K562 (cell line): ENCODE results near the gene ZNF774. TPM values are rescaled to one million over a fixed set of nuclear protein-coding genes. Genes with fewer than 3 reads are reported as not detected.

ENCODE experiments used
- ATAC-seq: fragments of 200-7000 bp; cut with Tn5 transposase; 3 replicates; pipeline ENCODE4 v1.9.1; 2020; ENCODE audit warnings: moderate library complexity
- BruUV-seq: library from RNA; stranded (reverse); fragments of 400-500 nt; replicated peaks from 2 replicates; lab custom pipeline; 2021; lab: Mats Ljungman, UMichigan
- CTCF ChIA-PET: fragments of 300-600 bp; formaldehyde crosslinking; extraction: SDS; loops from one replicate; lab custom pipeline; 2021; ENCODE audit warnings: low intra/inter-chr PET ratio; lab: Yijun Ruan, JAX
- POLR2A ChIA-PET: fragments of 300-600, 350-650 bp; sonication (Branson Sonifier 250); formaldehyde crosslinking; extraction: SDS; loops from one replicate; lab custom pipeline; 2021; ENCODE audit warnings: antibody characterized with exemption, inconsistent platforms; lab: Yijun Ruan, JAX
- DNase-seq, 4 experiments: peaks; one replicate each; pipeline versions ENCODE4 v3.0.0 to v3.0.0-alpha.2; 2011 to 2018; ENCODE audit warnings: low spot score in 3 of 4, mixed read lengths in 3 of 4; ENCODE audit errors: extremely low read depth in 1 of 4
- FAIRE-seq: peaks from 2 replicates; lab custom pipeline; 2011; peaks lifted over from hg19 to GRCh38; lab: Jason Lieb, UNC
- H2AFZ ChIP-seq: 2 replicates; pipeline ENCODE4 v1.6.0; 2011; ENCODE audit warnings: low read depth, low read length, control low read depth, inconsistent platforms
- H3K27ac ChIP-seq: fragments of 200-600 bp; 3 replicates; pipeline ENCODE4 v1.8.0; 2011; ENCODE audit warnings: low read depth, mild to moderate bottlenecking, control low read depth, inconsistent platforms, low read length, moderate library complexity, mixed read lengths; ENCODE audit errors: extremely low read depth
- H3K27me3 ChIP-seq, 2 experiments: fragments of 300-600 bp in 1 of 2; 2 replicates in 1 of 2; 3 replicates in 1 of 2; pipeline versions ENCODE4 v1.6.0 to v1.8.0; 2011; ENCODE audit warnings: inconsistent platforms in 2 of 2, low read length in 2 of 2, mild to moderate bottlenecking in 1 of 2, mixed read lengths in 1 of 2, moderate library complexity in 1 of 2; ENCODE audit not compliant: control insufficient read depth in 2 of 2, insufficient read depth in 2 of 2
- H3K36me3 ChIP-seq: fragments of 300-600 bp; 3 replicates; pipeline ENCODE4 v1.8.0; 2011; ENCODE audit warnings: mild to moderate bottlenecking, low read length, inconsistent platforms; ENCODE audit not compliant: control insufficient read depth, insufficient read depth
- H3K4me1 ChIP-seq, 2 experiments: fragments of 200-600 bp in 1 of 2; replicated peaks in 1 of 2; 2 replicates in 1 of 2; 3 replicates in 1 of 2; pipeline versions ENCODE4 v1.5.1 to v1.8.0; 2011; ENCODE audit warnings: inconsistent platforms in 2 of 2, low read length in 2 of 2, mild to moderate bottlenecking in 1 of 2, mixed read lengths in 1 of 2, moderate library complexity in 1 of 2; ENCODE audit not compliant: control insufficient read depth in 2 of 2, insufficient read depth in 2 of 2
- H3K4me2 ChIP-seq: 2 replicates; pipeline ENCODE4 v1.6.1; 2011; ENCODE audit warnings: low read length, control low read depth, inconsistent platforms, mixed read lengths; ENCODE audit not compliant: insufficient read depth
- H3K4me3 ChIP-seq: fragments of 200-600 bp; sonication (generic), shearing (Covaris generic); 2 replicates; pipeline ENCODE4 v1.5.1; 2016; ENCODE audit warnings: control low read depth, inconsistent platforms
- H3K79me2 ChIP-seq: fragments of 200-600 bp; 3 replicates; pipeline ENCODE4 v1.8.0; 2011; ENCODE audit warnings: low read length, inconsistent platforms; ENCODE audit not compliant: control insufficient read depth, insufficient read depth
- H3K9ac ChIP-seq, 2 experiments: 2 replicates each; pipeline versions ENCODE4 v1.6.0 to v1.6.1; 2011; ENCODE audit warnings: low read depth in 2 of 2, low read length in 2 of 2, control low read depth in 1 of 2, inconsistent platforms in 1 of 2, mild to moderate bottlenecking in 1 of 2, mixed read lengths in 1 of 2; ENCODE audit not compliant: insufficient read depth in 1 of 2
- H3K9me1 ChIP-seq: one replicate; pipeline ENCODE4 v1.6.0; 2011; ENCODE audit warnings: inconsistent platforms, mild to moderate bottlenecking, low read length, moderate library complexity; ENCODE audit not compliant: control insufficient read depth, insufficient read depth
- H3K9me3 ChIP-seq: replicated peaks from 2 replicates; pipeline ENCODE4 v1.5.1; 2011; ENCODE audit warnings: low read depth, low read length, inconsistent platforms; ENCODE audit not compliant: control insufficient read depth, insufficient read depth
- H4K20me1 ChIP-seq: replicated peaks from 2 replicates; pipeline ENCODE4 v1.6.1; 2011; ENCODE audit warnings: low read length, inconsistent platforms, mixed read lengths; ENCODE audit not compliant: control insufficient read depth, insufficient read depth
- DACH1 ChIP-seq: fragments of 450-650 bp; IDR thresholded peaks from 2 replicates; pipeline ENCODE4 v1.6.1; 2018; ENCODE audit not compliant: partially characterized antibody
- ETV5 ChIP-seq: sonication (generic); formaldehyde crosslinking; IDR thresholded peaks from 2 replicates; pipeline ENCODE4 v1.4.0; 2020; ENCODE audit warnings: low read depth, mild to moderate bottlenecking, missing genetic modification reagents
- FOXK1 ChIP-seq: sonication (generic); formaldehyde crosslinking; IDR thresholded peaks from 2 replicates; pipeline ENCODE4 v1.8.0; 2022; ENCODE audit warnings: missing genetic modification reagents, mild to moderate bottlenecking, borderline replicate concordance
- MEF2D ChIP-seq: conservative IDR thresholded peaks from 2 replicates; pipeline ENCODE4 v1.6.1; 2016; ENCODE audit warnings: low read depth, missing genetic modification characterization, missing compliant biosample characterization
- POLR2AphosphoS2 ChIP-seq: IDR thresholded peaks from 2 replicates; pipeline ENCODE4 v1.6.1; 2012; ENCODE audit warnings: low read length, improper control_type of control experiment
- TRIM28 ChIP-seq: fragments of 450-650 bp; IDR thresholded peaks from 2 replicates; pipeline ENCODE4 v1.6.1; 2017
- WGBS: fragments of 100-300 bp; shearing (Covaris generic); methylation state at CpG from one replicate; pipeline ENCODE4 v1.1.6; 2016; ENCODE audit warnings: low coverage, mixed read lengths; ENCODE audit not compliant: insufficient coverage; ENCODE audit errors: missing lambda C conversion rate; 5-methylcytosine and 5-hydroxymethylcytosine counted together
- in situ Hi-C: fragments of 300-500 bp; cut with MboI; formaldehyde crosslinking; loops from 4 replicates; pipeline ENCODE4 v1.15.0; 2018; ENCODE audit warnings: inconsistent platforms, mixed read lengths
- intact Hi-C: fragments of 100-400 bp; cut with micrococcal nuclease; formaldehyde crosslinking; loops from 2 replicates; pipeline ENCODE4 v1.14.2; 2022
- polyA plus RNA-seq, 8 experiments: library from polyadenylated mRNA; depleted of rRNA in 4 of 8; stranded (reverse) in 5 of 8; unstranded in 3 of 8; fragments of >200 nt; fragmentation: Nextera tagmentation in 2 of 8; fragmentation: Illumina TruSeq in 1 of 8; extraction: Ambion mirVana in 2 of 8; extraction: Trizol in 1 of 8; gene quantifications; 2 replicates each; pipeline versions ENCODE4 v1.2.1 to v1.2.3, GENCODE V29; 2011 to 2014; ENCODE audit warnings: inconsistent platforms in 1 of 8, missing spikeins in 1 of 8
- total RNA-seq, 7 experiments: library from RNA; depleted of rRNA in 6 of 7; stranded (reverse); fragments of >200 nt in 6 of 7; fragmentation: Illumina TruSeq in 2 of 7; extraction: Trizol in 2 of 7; gene quantifications; 2 replicates each; pipeline versions ENCODE4 v1.2.1 to v1.2.3, GENCODE V29; 2011 to 2021; ENCODE audit warnings: low replicate concordance in 1 of 7
- TF ChIP-seq, protein P1 (sequence below): fragments of 250-450 bp; sonication (Bioruptor Pico); IDR thresholded peaks from 2 replicates; pipeline ENCODE4 v1.5.0; 2020; ENCODE audit warnings: mild to moderate bottlenecking, borderline replicate concordance

The ZNF774 gene
- total and polyA plus RNA-seq, 9 of the 15 experiments (the other 6 are each of a cell fraction or from before 2014, with no cell fraction given), result 0.32 to 2.0 (median 1.2) TPM

DNA sequence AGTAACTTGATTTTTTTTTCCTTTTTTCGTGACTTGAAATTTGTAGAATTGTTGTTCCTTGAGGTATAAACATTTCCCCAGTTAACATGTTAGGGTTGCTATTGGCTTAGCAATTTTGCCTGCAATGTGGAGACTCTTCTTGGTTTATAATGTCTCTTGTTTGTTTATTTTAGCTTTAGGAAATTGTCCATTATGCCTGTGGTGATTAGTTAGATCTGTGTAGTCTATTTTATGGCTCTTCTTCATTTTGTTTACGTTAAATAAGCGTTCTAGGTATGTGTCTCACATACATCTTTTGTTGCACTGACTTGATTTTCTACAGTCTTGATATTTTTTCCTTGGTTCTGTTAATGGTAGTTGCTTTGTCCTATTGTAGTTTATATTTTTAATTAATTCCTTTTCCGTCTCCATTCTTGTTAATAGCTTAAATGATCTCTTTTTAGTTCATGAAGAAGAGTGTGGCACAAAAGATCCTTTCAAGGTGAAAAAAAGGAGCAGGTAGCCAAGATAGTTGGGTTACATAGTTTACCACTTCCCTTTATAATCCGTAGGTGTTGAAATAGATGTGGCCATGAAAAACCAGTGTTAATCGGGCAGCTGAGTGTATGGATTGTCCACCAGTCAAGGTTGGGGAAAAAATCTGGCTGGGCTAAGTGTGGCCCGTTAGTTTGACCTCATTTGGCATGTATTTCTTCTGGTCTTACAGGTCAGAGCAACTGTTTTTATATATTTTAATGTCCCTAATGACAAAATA is 48.1 kb downstream of the ZNF774 start:
- peak overlapping the region in 1 of 2 experiments; percentile 61; a peak in 2 of 4 replicates for H3K9ac ChIP-seq
- in situ Hi-C loops (no loop called here), intact Hi-C loops (loop anchor here (5.0 kb wide), 1 partner anchor 38 kb away; no protein-coding TSS in a partner anchor)
- DNase-seq (no peak), FAIRE-seq (peak; percentile 11), ATAC-seq (peak; percentile 54)
- CTCF ChIA-PET, result no interaction called here
- no peaks in the 10 kb centered on the region for H3K36me3 ChIP-seq
- POLR2A ChIA-PET, result interaction anchor here (1.0 to 3.4 kb wide), 5 partner anchors 8 to 23 kb away, joined by 3 to 19 read pairs (median 5); partner anchors contain the start of gene IQGAP1
- peak overlapping the region; percentile 84 for H2AFZ ChIP-seq
- H3K9me3 ChIP-seq, result no peaks in the 10 kb centered on the region
- H4K20me1 ChIP-seq, result no peaks in the 10 kb centered on the region
- no peaks in the 10 kb centered on the region for H3K27me3 ChIP-seq
- peaks cover 69% of the 10 kb centered on the region for H3K79me2 ChIP-seq
- H3K27ac ChIP-seq, result peak overlapping the region; percentile 82
- H3K4me2 ChIP-seq, result peak overlapping the region; percentile 68
- no TSS peak for BruUV-seq
- no peaks in the 10 kb centered on the region for H3K9me1 ChIP-seq
- H3K4me1 ChIP-seq, result peaks cover 0 to 29% of the 10 kb centered on the region in 2 experiments; a peak in 3 of 5 replicates
- no peak overlapping the region for H3K4me3 ChIP-seq
- TF ChIP-seq TRIM28 (no peak), POLR2AphosphoS2 (no peak), FOXK1 (CRISPR knock-in tag) (no peak), DACH1 (no peak), ETV5 (CRISPR knock-in tag) (no peak), MEF2D (tag) (no peak)
- TF ChIP-seq, protein P1, sequence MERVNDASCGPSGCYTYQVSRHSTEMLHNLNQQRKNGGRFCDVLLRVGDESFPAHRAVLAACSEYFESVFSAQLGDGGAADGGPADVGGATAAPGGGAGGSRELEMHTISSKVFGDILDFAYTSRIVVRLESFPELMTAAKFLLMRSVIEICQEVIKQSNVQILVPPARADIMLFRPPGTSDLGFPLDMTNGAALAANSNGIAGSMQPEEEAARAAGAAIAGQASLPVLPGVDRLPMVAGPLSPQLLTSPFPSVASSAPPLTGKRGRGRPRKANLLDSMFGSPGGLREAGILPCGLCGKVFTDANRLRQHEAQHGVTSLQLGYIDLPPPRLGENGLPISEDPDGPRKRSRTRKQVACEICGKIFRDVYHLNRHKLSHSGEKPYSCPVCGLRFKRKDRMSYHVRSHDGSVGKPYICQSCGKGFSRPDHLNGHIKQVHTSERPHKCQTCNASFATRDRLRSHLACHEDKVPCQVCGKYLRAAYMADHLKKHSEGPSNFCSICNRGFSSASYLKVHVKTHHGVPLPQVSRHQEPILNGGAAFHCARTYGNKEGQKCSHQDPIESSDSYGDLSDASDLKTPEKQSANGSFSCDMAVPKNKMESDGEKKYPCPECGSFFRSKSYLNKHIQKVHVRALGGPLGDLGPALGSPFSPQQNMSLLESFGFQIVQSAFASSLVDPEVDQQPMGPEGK (CRISPR knock-in tag), result no peak
- 50% methylated on average over 7 of the region's 7 CpGs for WGBS
